Activated CD8-positive, alpha-beta memory T cell treated with anti-CD3 and anti-CD28 coated beads for 48 hours (primary cell): ENCODE results near the gene PTPRD.
"Not testable (repeated sequence)": the region's sequence is repeated elsewhere in the genome, so short reads cannot be mapped to it uniquely, and the experiment has no call there.

ENCODE experiments used
- DNase-seq, 3 experiments: peaks; one replicate each; pipeline ENCODE4 v3.0.0-alpha.2; 2020; ENCODE audit warnings: low read depth in 2 of 3, low spot score in 2 of 3

PTPRD gene

DNA sequence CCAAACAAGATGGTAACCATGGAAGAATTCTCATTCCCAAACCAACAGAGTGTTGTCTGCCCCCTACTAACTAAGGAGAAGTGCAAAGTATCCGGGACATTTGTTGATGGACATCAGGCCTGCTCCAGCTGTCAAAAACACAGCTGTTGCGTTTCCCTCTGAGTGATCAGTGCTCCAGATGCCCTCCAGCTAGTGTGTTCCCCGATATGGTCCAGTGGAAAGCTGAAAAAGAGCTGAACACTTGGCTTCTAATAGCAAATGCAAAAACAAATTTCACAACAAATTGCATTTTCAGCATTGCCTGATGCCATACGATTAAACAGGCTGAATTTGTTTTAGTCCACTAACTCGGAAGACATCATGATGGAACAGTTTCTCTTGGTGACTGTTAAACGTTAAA is 1398.7 kb downstream of the PTPRD start:
- no peak for DNase-seq

DNA sequence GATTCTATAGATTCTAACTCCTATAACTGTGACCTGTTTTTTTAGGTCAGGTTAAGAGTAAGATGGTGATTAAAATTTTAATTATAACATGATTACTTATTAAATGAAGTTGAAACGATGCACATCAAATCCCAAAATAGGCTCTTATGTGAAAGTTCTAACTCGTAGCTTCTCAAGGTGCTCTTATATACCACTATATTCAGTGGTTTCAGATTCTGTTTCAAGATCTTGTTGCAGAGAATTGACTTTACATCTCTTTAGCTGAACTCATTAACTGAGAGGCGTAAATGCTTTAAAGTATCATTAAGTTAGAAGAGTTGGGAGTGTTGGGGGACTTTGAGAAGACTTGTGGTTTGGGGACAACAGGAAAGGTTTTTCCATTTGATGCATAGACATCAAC is 1399.8 kb downstream of the PTPRD start:
- no peak for DNase-seq

DNA sequence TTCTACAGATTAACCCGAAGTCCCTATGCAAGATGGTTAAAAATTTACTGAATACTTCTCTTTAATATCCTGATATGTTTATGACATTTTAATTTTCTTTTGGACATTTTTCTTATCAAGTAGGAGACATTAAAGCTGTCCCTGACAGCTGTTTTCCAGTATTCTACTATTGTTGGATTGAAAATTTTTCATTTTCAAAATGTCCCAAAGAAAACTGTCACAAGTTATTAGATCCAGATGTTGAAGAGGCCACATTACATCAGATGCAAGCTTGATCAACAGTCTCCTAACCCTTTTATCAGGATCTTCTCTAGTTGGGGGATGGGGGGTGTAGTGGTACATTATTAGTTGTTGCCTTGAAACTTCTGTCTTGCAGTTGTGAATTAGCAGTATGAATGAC is 1410.5 kb downstream of the PTPRD start:
- DNase-seq = no peak

DNA sequence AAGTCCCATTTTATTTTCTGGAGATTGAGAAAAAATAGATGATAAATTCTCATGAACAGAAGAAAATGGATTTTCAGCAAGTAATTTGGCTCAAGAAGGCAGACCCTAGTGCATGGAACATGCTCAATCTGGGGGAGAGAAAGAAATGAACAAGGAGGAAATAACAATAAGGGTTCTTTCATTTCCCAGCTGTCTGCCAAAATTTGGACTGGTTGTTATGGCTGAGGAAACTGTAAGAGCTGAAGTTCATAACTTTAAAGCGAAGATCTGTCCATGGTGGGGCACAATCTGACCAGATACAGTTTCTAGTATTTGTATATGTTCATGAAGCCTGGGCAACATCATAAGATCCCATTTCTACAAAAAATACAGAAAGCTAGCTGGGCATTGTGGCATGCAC is 1426.7 kb downstream of the PTPRD start:
- no peak for DNase-seq

DNA sequence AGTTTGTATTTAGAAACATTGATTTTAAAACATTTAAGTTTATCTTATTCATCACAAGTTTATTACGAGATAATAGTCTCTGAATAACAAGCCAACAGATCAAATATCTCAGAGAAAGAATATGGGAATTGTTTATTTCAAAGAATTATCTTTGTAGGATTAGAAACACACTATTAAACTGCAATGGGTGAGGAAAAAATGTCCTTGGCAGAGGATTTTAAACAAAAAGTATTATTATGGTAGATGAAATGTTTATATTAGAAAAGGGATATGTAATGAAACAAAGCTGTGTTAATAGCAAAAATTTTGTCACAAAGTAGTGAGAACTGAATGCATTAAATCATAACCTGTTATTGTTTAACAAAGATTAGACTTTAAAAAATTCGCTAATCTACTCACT is 1430.4 kb downstream of the PTPRD start:
- DNase-seq = no peak

DNA sequence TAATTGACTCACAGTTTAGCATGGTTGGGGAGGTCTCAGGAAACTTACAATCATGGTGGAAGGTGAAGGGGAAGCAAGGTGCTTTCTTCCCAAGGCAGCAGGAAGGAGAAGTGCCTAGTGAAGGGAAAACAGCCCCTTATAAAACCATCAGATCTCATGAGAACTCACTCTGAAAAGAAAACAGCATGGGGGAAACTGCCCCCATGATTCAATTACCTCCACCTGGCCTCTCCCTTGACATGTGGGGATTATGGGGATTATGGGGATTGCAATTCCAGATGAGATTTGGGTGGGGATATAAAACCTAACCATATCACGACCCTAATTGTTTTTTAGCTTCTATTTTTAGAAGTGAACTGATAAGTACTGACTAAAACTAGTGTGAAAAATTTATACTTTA is 1435.7 kb downstream of the PTPRD start:
- no peak for DNase-seq

DNA sequence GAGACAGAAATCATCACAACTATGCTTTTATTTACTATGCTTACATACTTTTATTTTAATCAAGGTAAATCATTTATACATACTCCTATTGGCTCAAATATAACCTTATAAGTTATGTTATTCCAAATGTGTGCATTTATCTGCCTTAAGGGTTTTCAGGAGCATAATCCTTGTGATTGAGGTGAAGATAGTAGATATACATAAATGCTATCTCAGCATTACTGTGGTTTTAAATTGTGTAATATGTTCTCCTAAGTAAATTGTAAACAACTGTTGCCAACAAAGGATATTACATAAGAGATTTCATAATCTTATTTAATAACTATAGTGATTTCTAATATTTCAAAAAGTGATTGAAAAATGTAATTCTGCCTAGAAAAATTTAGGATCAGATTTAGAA is 1438.4 kb downstream of the PTPRD start:
- DNase-seq = no peak

DNA sequence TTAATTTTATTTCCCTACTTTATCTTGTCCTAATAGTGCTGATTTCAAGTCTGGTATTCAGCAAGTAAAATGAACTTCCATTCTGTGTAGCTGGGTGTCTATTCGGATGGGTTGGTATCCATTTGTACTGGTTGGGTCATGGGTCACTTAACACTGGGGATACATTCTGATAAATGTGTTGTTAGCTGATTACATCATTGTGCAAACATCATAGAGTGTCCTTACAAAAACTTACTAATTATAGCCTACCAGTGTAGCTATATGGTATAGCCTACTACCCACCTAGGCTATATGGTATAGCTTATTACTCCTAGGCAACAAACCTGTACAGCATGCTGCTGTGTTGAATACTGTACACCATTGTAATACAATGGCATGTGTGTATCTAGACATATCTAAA is 1439.5 kb downstream of the PTPRD start:
- DNase-seq = no peak

DNA sequence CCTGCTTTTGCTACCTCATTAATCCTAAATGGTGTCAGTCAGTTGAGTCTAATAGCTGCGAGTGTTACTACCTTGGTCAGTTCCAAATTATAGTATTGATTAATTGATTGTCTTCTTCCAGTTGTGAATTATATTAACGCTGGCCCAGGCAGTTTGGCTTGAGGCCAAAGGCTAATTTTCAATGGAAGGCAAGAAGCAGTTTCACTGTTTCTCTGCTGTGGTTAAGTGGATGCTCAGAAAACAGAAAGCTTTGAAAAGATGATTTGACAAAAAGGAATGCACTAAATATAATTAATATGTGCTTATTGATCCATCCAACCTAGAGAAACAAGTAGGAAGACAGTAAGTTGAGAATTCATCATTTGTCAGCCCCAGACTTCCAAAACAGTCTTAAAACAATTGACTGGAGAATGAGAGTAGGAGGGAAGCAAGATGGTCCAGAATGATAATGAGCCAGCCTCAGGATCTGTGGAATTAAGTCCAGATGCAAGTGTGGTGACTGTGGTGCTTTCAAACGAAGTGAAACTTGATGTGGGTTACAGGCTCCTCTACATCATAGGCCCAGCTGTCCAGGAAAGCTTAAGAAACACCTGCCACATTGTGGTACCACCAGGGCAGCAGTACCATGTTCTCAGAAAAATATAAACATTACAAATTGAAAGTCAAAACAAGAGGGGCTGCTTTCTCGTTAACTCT is 1442.2 kb downstream of the PTPRD start:
- no peak for DNase-seq

DNA sequence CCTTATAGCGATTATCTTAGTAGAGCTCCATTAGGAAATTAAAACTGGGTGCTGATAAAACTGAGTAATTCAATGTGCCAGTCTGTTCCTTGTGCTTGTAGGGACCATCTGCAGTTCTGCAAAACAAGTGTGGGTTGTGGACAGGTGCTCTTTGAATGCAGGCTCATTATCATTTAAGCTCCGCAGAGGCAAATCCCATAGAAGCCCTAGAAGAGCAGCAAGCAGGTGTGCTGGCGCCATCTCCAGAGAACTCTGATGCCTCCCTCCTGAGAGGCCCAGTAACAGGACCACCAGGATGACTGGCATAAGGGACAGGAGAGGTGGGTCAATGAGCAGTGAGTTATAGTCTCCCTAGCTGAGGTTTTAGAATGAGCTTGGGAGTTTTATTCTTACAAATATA is 1470.8 kb downstream of the PTPRD start:
- no peak for DNase-seq

DNA sequence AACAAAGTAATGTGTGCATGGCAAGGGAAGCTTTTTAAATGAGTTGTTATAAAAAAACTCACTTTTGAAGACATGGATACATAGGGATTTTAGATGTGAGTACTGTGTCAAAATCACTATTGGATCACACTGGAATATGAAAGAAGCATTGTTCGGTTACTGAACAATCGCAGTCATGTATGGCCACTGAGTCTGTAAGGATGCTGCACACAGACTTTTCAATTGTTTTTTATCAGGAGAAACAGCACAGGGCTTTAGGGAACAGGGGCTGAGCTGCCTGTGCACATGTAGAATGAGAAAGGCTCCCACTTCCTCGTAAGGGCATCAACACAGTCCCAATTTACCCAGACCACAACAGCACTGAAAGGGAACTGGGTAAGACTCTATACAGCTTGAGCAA is 1479.3 kb downstream of the PTPRD start:
- DNase-seq = no peak

DNA sequence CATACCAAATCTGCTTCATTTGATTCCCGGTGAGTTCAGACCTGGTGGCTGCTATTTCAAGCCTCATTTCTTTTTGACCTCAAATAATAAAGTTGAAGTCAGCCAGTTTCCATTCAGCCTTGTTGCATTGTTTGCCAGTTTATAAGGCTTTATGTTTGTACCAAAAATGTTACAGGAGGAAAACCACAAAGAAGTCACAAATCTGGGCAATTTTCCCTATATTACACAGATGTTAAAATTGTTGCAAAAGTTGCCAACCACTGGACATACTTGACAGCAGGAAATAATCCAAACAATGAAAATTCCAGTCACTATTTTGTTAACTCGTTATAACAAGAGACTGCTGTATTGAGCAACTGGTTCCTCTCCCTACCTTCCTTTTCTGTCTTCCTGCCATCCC is 1488.2 kb downstream of the PTPRD start:
- no peak for DNase-seq

DNA sequence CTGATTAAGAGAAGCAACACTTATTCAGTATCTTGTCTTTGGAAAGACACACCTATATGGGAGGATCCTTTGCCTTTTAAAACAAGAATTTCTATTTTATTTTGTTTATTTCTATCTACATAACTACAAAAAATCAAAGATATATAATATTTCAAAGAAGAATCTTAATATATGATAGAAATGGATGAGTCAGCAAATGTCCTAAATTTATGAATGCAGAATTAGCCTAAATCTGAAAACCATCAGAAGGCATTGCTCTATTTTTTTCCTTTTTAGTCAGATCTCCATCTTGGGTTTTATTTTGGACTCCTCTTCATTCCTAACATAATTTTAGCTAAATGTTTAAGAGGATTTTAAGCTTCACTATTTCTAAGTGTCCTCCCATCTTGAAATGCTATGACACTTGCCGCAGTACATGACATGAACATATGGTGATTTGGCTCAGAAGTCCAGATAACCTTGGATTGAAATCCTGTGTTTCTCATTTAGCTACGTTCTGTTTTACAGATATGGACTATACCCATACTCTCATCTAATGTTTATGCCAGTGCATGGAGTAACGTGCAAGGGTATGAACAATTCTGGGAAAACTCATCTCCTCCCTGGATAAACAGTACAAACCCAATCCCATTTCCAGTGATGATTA is 1490.4 kb downstream of the PTPRD start:
- DNase-seq = no peak

DNA sequence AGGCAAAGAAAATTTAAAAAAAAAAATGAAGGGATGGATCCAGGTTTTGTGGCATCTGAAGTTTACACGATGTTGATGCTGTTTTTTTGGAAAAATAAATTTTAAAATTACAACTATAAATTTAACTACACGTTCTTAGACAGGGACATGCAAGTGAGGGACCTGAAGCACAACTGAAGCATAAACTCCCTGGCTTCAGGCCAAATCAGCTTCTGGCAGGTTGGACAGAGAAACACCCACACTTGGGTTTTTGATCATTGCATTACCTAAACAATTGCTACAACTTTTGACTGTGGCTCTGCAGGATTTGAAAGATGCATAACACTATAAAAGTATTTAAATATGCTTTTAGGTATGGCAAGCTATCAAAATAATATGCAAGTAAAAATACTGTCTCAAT is 1494.9 kb downstream of the PTPRD start:
- DNase-seq = no peak

DNA sequence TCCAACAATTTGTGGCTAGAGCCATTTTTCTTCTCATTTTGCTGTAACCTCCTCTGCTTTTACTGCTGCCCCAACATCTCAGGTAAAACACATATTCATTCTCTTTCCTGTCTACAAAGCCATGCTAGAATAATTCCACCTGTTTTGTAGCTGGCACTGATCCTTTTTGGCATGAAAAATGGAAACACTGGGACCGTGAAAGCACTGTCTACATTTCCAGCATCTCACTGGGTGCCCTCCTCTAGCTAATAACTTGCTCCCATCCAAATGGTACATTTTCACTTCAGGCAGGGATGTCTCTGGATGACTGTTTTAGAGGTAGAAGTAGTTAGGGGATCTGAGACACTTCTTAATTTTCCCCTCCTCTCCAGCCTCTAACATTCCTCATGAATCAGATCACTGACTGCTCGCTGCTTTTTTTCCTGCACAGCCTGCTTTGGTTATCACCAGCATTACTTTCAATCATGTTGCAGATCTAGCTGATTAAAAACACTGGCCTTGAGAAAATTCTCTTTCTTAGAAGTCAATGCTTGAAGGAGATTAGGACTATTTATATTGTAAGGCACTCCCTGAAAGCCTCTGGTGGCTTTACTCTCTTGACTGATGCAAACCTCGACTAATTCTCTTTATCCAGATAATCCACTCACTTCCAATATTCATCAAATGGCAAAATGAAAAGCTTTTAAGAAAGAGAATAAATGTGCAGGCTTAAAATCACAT is 1500.6 kb downstream of the PTPRD start:
- DNase-seq = no peak

DNA sequence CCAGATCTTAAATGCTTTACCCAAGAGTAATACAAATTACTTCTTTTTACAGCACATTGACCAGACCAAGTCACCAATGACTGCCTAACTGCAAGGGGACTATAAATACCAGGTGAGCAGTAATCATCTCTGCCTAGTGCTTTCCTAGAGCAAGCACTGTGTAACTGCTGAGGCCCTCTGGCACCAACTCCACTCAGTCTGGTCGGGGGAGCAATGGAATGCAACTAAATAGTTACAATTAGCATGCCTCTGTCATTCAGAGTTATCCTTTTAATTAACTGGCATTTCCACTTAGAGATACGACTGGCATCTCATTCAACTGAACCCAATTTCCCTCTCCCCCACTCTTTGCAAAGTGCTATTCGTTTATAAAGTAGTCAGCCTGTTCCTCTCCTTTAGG is 1504.2 kb downstream of the PTPRD start:
- no peak for DNase-seq

DNA sequence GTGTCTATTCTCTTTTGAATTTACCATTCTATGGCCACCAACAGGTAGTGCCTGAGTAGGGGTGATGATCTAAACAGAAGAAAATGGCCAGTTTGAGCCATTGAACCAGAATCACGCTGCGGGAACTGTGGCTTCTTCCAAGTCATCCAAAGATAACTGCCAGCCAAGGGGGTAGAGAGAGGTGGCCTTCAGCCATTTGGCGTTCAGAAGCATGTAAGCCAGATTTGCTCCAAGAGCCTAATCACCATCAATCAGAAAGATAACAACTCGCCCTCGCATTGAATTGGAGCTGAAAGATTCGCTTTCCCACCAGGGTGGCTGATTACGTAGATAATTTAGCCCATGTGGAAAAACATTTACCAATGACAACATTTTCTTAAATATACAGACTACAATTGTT is 1510.5 kb downstream of the PTPRD start:
- DNase-seq = no peak

DNA sequence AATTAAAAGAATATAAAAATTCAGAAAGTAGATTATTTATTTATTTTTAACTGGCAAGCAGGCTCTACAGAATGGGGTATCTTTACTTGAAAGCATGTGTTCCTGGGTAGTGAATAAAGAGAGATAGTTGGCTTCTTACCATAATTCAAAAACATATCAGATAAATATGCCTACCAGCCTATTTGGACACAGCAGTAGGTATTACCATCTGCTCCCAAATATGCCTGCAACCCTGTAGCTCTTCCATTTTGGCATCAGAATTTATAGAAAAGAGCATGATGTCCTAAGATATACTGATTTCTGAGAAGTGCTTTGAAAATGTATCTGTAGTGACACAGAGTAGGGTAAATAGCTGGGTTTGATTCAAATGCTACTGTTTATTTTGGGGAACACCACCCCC is 1512.7 kb downstream of the PTPRD start:
- DNase-seq = no peak

DNA sequence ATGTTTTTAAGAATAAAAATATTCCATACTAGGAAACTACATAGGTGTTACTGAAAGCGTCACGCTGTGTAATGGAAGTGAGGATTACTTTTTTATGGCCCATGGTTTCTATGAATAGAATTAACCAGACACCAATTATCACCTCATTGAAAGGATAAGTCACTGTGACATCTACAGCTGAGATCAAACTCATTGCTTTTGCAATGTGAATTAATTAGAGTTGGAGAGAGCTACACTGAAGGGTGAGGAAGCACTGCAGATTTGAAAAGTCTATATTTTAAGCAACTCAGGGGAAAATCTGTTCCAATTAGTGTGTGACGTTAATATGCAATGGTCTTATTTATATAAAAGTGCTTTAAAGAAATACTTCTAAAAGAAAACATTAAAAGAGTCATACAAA is 1513.2 kb downstream of the PTPRD start:
- no peak for DNase-seq

DNA sequence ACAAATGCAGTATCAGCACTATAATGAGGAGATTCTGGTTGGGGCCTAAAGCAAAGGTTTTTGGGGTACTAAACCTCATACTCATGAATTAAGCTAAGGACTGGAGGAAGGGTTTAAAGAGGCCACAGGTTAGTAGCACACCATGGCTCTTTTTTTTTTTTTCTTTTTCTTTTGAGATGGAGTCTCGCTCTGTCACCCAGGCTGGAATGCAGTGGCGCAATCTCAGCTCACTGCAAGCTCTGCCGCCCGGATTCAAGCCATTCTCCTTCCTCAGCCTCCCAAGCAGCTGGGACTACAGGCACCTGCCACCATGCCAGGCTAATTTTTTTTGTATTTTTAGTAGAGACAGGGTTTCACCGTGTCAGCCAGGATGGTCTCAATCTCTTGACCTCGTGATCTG is 1515.5 kb downstream of the PTPRD start:
- DNase-seq = not testable (repeated sequence)

DNA sequence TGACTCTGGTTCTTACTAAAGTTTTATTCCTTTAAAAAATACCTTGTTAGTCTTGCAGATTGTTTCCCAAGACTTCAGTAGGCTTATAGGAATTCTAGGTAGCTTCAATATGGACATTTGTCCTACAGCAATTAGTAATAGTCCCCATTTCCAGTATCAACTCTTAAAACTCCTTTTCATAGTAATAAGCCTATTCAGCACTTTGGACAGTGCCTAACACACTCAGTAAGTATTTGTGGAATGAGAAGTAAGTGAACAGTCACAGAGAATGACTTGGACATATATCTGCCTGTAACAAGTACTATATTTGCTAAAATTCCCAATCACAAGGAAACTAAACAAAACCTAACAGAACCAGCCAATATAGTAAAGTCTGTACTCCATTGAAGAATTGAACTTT is 1521.4 kb downstream of the PTPRD start:
- no peak for DNase-seq

DNA sequence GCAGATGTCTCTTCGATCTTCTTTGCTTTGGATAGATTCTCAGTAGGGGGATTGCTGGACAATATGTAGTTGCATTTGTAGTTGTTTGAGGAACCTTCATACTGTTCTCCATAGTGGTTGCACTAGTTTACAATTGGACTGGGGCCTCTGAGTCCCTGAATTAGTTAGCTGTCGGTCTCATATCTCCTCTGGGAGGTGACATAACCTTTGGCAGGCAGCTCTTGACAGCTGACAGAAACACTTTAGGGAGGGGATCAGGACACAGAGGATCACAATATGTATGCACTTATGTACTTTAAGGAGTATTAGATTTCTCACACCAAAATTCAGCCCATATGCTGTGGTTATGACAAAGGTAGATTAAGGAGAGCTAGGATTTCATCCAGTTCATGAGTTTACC is 1533.3 kb downstream of the PTPRD start:
- DNase-seq = no peak

DNA sequence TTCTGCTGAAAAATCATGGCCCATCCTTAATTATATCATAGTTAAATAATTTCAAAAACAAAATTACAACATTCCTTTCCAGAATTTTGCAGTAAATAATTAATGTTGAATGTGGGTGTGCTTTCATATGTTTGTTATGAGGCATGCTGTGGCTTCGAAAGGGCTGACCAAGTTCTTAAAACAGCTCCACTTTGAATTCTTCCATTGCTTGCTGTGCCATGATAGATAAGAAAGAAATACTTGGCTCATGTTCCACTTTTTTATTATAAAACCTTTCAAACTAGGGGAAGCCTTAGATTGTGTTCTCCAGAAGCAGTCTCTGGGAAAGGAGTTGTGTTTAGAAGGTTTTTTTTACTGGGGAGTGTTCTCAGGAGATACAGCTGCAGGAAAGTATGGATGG is 1534.5 kb downstream of the PTPRD start:
- no peak for DNase-seq
